IPS-11a (cell line): ENCODE results near the gene SAMD8.
"Not testable (repeated sequence)": the region's sequence is repeated elsewhere in the genome, so short reads cannot be mapped to it uniquely, and the experiment has no call there.

Experiments
- H3K4me3 ChIP-seq: one replicate; pipeline ENCODE4 v1.5.1; 2013; ENCODE audit warnings: low read depth, low read length, control low read depth

Gene SAMD8

DNA sequence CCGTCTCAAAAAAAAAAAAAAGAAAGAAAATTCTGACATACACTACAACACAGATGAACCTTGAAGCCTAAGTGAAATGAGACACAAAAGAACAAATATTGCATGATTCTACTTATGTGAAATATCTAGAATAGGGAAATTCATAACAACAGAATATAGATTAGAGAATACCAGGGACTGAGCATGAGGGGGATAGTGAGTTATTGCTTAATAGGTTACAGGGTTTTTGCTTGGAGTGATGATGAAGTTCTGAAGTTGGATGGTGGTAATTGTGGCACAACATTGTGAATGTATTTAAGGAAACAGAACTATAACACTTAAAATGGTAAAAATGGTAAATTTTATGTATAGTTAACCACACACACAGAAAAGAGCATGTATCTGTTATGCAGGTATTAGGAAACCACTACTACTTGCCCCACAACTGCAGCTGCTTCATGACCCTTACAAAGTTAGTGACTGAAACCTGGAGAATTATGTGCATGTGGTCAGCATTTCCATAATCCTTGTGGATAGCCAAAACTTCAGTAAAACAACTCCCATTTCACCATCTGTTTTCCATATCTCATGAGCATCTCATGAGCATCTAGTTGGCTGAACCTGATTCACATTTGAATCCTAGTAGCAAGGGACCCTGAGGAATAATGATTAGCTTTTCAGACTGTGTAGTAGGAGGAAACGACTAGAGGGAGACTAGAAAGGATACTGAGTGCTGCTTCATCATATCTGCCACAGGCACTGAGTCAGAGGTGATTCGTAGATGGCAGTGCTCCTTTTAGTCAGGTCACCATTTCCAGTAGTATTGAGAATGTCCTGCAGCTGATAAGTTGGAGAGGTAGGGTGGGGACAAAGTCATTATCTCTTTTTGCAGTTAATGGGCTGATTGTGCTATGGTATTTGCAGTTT is 26.3 kb downstream of the SAMD8 start:
- H3K4me3 ChIP-seq = no peak overlapping the region

DNA sequence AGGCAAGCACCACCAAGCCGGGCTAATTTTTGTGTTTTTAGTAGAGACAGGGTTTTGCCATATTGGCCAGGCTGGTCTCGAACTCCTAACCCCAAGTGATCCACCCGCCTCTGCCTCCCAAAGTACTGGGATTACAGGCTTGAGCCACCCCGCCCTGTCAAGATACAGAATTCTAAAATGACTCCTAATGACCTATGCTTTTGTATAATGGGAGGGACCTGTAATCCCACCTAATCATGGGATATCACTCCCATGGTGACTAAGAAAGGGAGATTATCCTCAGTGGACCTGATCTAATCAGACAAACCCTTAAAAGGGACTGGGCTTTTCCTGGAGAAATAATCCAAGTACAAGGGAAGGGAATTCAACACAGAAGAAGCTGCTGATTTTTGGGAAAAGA is 28.8 kb downstream of the SAMD8 start:
- H3K4me3 ChIP-seq = no peak overlapping the region

DNA sequence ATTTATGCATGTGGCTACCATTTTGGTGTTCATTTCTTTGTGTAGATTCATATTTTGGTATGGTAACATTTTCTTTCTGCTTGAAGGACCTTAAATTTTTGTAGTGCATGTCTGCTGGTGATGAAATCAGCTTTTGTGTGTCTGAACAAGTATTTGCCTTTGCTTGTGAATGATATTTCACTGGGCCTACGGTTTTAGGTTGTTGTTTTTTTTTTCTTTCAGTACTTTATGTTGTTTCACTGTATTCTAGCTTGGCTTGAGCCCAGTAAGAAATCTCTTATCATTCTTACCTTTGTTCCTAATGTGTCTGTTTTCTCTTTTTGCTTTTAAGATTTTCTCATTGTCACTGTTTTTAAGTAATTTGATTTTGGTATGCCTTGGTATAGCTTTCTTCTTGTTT is 31.9 kb downstream of the SAMD8 start:
- H3K4me3 ChIP-seq = no peak overlapping the region

DNA sequence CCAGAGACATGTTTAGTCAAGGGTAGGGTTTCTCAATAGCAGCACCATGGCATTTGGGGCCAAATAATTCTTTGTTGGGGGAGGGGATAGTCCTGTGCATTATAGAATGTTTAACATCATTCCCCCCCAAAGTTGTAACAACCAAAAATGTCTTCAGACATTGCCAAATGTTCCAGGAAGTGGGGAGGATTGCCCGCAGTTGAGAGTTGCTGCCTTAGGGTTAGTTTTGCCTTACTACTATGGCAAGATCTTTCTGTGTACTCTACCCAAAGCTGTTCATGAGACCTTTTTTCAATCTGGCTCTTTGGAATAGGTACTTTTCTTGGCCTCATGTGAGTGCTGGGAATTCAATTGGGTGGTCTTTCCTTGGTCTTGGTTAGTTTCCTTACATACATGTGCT is 34.1 kb downstream of the SAMD8 start:
- H3K4me3 ChIP-seq = no peak overlapping the region

DNA sequence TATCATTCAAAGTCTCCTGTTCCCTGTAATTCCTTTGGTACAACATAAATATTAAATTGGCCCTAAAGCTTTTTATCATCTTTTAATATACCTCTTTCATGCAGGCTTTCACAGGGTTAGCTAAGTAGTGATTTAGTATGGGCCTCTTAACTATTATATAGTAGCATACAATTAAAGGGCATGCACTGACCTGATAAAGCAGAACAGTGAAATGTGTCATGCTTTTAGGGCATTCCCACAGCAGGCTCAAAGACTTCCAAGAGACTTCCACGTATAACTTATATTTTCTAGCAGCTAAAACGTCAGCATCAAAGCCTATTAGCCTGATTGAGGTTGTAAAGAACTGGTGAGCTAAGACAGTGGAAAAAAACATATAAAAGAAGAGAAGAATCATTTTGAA is 35.3 kb downstream of the SAMD8 start:
- no peak overlapping the region for H3K4me3 ChIP-seq

DNA sequence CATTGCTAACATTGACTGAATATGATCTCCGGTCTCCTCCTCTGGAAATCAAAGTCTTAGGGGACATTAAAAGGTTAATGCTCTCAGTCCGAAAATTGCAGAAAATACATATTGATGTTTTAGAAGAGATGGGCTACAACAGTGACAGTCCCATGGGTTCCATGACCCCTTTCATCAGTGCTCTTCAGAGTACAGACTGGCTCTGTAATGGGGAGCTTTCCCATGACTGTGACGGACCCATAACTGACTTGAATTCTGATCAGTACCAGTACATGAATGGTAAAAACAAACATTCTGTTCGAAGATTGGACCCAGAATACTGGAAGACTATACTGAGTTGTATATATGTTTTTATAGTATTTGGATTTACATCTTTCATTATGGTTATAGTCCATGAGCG is 39.2 kb downstream of the SAMD8 start:
- no peak overlapping the region for H3K4me3 ChIP-seq

DNA sequence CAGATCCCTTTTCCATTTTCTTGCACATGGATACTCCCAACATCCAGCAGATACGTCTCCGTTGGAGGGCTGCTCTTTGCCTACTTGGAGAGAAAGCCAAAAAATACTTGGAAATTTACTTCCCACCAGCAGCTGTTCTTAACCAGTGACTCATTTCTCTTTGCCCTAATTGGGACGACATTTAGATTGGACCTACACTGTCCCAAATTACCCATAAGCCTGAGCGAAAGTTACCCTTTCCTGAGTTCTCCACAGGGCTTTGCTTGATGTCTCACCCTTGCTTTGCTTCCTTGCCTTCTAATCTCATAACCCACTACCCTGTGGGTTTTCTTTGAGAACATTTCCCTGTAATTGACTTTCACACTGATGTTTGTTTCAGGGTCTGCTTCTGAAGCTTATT is 48.1 kb downstream of the SAMD8 start:
- no peak overlapping the region for H3K4me3 ChIP-seq

DNA sequence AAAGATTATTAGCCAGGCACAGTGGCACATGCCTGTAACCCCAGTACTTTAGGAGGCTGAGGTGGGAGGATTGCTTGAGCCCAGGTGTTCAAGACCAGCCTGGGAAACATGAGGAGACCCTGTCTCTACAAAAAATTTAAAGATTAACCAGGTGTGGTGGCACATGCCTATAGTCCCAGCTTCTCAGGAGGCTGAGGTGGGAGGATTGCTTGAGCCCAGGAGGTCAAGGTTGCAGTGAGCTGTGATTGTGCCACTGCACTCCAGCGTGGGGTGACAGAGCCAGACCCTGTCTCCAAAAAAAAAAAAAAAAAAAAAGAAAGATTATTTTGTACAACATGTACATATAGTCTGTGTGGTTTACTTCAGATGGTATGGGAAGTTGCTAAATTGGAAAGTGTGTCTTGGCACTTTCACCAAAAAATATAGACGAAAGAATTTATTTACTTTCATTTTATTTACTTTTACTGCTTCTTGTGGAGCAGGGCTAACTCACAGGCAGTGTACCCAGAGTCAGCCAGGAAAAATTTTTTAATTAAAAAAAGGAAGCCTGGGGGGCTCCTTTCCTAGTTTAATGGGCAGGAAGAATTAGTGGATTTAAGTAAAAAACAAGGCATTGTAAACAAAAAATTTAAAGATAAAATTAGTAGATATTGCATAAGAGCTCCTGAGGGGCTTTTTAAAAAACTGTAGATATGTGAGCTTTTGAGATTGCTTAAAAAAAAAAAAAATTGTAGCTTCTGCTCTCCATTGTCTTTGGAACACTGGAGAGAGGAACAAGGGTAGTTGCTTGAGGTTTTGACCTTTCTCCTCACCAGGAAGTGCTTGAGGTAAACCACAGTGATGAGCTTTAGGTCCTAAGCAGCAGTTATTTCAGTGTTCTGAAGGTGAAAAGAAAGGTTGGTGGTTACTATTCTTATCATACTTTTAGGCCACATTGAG is 54.5 kb downstream of the SAMD8 start:
- H3K4me3 ChIP-seq = no peak overlapping the region

DNA sequence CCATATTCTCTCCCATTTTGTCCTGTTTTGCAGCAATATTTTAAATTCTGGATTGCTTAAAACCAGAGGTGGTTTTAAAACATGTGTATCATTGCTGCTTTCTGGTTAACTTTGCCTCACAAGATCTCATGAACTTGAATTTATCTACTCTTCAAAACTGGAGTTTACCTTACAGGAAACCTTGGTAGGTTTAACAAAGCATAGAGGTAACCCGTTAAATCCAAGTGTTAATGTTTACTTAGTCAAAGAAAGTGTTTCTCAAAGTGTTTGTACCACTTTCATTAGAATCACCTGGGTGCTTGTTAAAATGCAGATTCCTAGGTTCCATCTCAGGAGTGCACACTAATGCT is 55.1 kb downstream of the SAMD8 start:
- no peak overlapping the region for H3K4me3 ChIP-seq

DNA sequence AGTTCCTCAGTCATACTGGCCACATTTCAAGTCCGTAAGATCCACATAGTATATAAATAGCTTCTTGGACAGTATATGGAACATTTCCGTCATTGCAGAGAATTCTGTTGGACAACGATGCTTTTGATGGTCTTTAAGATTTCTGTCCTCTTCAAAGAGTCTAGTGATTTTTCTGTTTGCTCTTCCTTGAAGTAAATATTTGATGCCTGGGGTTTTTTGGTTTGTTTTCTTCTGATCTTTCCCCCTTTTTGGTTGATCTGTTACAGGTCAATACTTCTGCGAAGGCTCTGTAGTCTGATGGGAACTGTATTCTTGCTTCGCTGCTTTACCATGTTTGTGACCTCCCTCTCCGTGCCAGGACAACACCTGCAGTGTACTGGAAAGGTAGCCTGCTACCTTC is 56.8 kb downstream of the SAMD8 start:
- H3K4me3 ChIP-seq = no peak overlapping the region

DNA sequence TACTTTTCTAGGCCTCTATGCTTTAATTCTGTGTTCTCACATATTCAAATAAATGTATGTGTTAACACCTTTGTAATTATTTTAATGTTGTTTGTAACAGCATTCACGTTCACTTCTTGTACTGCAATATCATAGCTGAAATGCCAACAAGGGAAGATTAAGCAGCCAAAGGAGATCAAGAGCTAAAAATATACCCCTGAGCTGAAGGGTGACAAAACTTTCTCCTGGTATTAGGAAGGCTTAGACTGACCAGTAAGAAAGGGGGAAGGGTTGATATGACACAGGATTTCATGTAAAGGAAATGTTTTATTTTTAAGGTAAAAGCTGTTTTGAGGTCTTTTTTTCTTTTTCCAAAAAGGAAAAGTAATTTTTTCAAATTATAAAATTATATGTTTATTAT is 58.8 kb downstream of the SAMD8 start:
- H3K4me3 ChIP-seq = no peak overlapping the region

DNA sequence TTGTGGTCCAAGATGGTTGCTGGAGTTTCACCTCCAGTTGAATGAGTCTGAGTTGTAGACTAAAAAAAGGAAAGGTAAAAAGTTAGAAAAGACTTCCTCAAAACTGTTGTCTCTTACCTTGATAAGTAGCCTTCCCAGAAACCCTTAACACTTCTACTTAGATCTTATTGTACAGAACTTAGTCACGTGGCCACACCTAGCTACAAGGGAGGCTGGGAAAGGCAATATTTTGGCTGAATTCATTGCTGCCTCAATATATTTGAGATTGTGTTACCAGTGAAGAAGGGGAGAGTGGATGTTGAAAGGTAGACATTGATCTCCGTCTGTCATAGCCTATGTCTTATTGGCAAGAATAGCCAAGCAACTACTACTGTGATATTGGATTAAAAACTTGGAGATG is 63.6 kb downstream of the SAMD8 start:
- no peak overlapping the region for H3K4me3 ChIP-seq

DNA sequence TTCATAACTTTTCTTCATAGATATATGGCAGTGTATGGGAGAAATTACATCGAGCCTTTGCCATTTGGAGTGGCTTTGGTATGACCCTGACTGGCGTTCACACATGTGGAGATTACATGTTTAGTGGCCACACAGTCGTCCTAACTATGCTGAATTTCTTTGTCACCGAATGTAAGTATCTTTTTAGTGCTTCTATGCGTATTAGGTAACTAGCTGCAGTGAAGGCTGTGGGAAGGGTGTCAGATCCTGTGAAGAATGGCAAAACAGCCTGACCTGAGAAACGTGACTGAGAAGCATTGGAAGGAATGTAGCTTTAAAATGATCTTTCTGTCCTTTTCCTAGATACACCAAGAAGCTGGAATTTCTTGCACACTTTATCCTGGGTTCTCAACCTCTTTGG is 64.6 kb downstream of the SAMD8 start:
- no peak overlapping the region for H3K4me3 ChIP-seq

DNA sequence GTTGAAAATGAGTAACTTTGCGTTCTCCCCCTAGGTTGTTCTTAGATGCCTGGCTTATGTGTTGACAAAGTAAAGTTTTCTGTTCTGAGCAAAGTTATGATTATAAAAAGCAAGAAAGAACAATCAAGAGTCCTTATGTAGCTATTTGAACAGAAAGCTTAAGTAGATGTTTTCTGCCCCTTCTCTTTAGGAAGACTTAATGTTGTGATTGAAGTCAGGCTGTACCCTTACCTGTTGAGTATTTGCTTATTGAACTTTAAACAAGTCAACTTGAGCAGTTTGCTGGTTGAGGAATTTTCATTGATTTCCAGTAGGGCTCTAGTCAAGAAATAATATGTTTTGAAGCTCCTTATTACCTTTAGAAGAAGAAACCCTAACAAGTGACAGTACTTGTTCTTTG is 65.3 kb downstream of the SAMD8 start:
- H3K4me3 ChIP-seq = no peak overlapping the region

DNA sequence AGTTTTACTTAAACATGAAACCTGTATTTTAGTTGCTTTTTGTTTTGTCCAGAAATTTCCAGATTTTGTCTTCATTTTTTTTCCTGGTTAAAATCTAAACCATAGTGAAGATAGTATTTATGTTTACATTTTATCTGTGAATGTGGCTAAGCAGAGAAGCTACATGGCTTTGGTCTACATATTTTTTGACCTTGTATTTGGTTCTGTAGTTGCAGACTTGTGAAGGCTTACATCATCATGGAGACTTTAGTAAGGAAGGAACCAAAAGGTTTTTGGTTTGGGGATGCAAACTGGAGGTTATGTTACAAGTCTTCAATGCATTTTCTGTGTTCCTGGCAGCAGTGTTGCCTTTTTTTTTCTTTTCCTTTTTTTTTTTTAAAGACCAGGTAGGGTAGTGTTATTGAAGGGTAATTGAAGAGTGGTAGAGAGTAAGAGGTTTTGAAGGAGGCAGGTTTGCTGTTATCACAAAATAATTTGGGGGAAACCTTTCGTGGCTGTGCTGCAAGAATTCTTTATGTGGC is 68.3 kb downstream of the SAMD8 start:
- H3K4me3 ChIP-seq = no peak overlapping the region

DNA sequence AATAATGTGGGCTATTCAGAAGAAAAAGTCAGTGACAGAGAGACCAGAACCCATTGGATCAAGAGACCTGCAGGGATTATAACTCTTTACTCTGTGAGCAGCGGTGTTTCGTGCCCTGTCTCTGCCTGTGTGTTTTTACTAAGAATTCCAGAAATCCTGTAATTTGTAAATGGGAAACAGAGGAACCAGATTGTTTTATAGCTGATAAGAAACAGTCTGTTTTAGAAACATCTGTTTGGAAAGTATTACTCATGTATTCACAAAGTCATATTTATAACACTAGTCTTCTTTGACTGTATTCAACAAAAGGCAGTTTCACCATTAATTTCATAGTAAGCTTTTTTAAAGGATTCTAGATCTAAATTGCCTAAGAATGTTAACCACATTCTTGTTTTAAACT is 69.1 kb downstream of the SAMD8 start:
- no peak overlapping the region for H3K4me3 ChIP-seq

DNA sequence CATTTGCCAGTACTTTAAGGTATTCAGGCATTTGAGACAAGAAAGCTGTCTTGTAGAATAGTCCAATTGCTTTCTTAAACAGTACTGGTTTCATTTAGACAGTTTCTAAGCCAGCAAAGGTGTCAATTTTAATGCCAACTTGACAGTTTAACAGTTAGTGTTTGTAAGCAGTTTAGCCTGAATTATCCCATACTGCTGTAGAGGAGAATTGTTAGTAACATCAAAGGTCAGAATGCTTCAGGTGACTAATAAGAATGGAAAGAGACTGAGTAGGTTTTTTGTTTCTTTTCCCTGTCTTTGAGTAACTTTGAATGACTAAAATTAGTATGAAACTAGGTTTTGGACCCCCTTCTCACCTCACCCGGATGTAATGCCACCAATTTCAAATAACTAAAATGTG is 69.6 kb downstream of the SAMD8 start:
- H3K4me3 ChIP-seq = no peak overlapping the region

DNA sequence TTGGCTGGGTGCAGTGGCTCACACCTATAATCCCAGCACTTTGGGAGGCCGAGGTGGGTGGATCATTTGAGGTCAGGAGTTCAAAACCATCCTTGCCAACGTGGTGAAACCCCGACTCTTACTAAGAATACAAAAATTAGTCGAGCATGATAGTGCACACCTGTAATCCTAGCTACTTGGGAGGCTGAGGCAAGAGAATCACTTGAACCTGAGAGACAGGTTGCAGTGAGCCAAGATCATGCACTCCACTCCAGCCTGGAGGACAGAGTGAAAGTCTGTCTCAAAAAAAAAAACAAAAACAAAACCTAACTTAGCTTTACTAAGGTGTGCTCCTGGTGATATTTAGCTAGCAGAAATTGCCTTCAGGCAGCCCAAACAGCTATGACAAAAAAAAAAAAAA is 74.9 kb downstream of the SAMD8 start:
- no peak overlapping the region for H3K4me3 ChIP-seq

DNA sequence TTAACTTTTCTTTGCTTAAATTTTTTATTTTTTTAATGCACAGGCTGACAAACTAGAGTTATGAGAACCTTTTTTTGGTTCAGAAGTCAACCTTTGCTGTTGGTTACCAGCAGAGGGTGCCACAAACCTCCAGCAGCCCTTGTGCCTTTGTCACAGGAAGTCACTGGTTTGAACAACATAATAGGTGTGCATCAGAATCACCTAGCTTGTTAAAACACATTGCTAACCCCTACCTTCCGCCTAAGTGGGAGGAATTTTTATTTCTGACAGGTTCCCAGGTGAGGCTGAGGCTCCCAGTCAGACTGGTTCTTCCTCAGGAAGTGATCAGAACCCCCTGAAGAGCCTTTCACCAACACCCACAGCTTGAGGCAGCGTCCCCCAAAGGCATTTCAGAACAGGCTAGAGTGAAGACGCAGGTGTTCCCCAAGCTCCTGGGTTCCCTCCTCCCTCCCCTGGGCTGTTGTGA is 76.5 kb downstream of the SAMD8 start:
- no peak overlapping the region for H3K4me3 ChIP-seq

DNA sequence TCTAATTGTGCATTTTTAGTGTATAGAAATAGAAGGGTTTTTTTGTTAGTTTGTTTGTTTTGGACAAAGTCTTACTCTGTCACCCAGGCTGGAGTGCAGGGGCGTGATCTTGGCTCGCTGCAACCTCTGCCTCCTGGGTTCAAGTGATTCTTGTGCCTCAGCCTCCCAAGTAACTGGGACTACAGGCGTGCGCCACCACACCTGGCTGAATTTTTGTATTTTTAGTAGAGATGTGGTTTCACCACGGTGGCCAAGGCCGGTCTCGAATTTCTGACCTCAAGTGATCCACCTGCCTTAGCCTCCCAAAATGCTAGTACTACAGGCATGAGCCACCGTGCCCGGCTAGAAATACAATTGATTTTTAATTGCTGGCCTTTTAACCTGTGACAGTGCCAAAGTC is 77.1 kb downstream of the SAMD8 start:
- H3K4me3 ChIP-seq = not testable (repeated sequence)

DNA sequence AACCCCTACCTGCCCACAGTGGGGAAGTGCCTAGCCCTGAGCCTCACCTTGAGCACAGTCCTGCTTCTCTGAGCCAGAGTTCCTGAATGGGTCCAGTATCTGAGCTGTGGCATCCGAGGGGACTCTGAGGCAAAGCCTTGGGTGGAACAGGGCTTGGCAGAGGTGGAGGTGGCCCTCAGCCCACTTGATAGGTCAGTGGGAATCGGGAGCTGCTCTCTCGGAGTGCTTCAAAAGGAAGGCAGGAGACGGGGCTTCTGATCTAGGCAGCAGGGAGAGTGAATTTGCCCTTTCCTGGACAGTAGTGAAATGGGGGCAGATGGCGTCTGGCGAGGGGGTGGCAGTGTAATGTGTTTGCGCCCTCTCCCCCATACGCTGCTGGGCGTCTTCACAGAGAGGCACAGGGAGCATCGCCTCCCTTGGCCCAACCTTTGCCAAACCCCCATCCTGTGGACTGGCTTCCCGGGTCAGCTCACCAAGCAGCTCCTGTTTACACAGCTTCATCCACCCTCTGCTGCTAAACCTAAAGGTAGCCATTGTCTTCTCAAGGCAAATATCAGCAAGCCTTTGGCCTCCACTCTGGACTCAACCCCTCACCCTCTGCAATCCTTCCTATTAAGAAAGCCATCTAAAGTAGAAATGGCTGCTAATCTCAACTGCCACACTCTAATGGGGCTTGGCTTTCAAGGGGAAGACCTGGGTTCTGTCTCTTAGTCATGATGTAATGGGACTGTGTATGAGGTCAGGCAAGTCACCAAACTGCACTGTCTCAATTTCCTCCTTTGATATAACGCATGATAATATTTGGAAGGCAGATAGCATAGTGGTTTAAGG is 78.0 kb downstream of the SAMD8 start:
- H3K4me3 ChIP-seq = no peak overlapping the region
